RKO (cell line): ENCODE measurements around the gene NNT.
"Not testable (repeated sequence)": the region's sequence is repeated elsewhere in the genome, so short reads cannot be mapped to it uniquely, and the experiment has no call there.

ENCODE experiments used
- DNase-seq: peaks from one replicate; pipeline ENCODE4 v3.0.0-alpha.2; 2016; ENCODE audit warnings: low spot score

NNT gene

GRCh38 chr5:43667379-43667778, 64.4 kb downstream of the NNT start:
- not testable (repeated sequence) for DNase-seq

GRCh38 chr5:43674536-43674935, 71.6 kb downstream of the NNT start:
- DNase-seq = no peak

GRCh38 chr5:43675357-43675756, 72.4 kb downstream of the NNT start:
- no peak for DNase-seq

- no peak for DNase-seq
Observed at GRCh38 chr5:43676083-43676840, 73.3 kb downstream of the NNT start.

- DNase-seq = no peak
Observed at GRCh38 chr5:43677253-43677652, 74.3 kb downstream of the NNT start.

GRCh38 chr5:43679214-43679613, 76.2 kb downstream of the NNT start:
- no peak for DNase-seq

GRCh38 chr5:43680286-43680685, 77.3 kb downstream of the NNT start:
- no peak for DNase-seq

GRCh38 chr5:43683884-43684471, 81.0 kb downstream of the NNT start:
- no peak for DNase-seq

- no peak for DNase-seq
Observed at GRCh38 chr5:43685252-43685950, 82.4 kb downstream of the NNT start.

GRCh38 chr5:43687275-43687674, 84.3 kb downstream of the NNT start:
- DNase-seq = no peak

- DNase-seq = no peak
Observed at GRCh38 chr5:43691275-43691674, 88.3 kb downstream of the NNT start.

GRCh38 chr5:43691893-43692292, 88.9 kb downstream of the NNT start:
- DNase-seq = no peak

- no peak for DNase-seq
Observed at GRCh38 chr5:43693411-43693810, 90.4 kb downstream of the NNT start.

- no peak for DNase-seq
Observed at GRCh38 chr5:43694027-43694426, 91.0 kb downstream of the NNT start.

- not testable (repeated sequence) for DNase-seq
Observed at GRCh38 chr5:43696444-43696843, 93.5 kb downstream of the NNT start.

GRCh38 chr5:43699910-43700309, 96.9 kb downstream of the NNT start:
- no peak for DNase-seq

- no peak for DNase-seq
Observed at GRCh38 chr5:43700601-43701000, 97.6 kb downstream of the NNT start.

- DNase-seq = no peak
Observed at GRCh38 chr5:43701227-43701626, 98.2 kb downstream of the NNT start.

GRCh38 chr5:43702293-43702692, 99.3 kb downstream of the NNT start:
- no peak for DNase-seq

- no peak for DNase-seq
Observed at GRCh38 chr5:43702815-43703214, 99.8 kb downstream of the NNT start.

GRCh38 chr5:43704243-43704642, 101.3 kb downstream of the NNT start:
- DNase-seq = no peak

- not testable (repeated sequence) for DNase-seq
Observed at GRCh38 chr5:43706576-43706975, 103.6 kb downstream of the NNT start.

GRCh38 chr5:43711496-43711895, 108.5 kb downstream of the NNT start:
- peak; percentile 27 for DNase-seq
